Measurements from ENCODE around the gene POU2AF2. TPM values are rescaled to one million over a fixed set of nuclear protein-coding genes. Genes with fewer than 3 reads are reported as not detected.

The POU2AF2 gene
- total RNA-seq, 4 donors from 2014 or later, result not detected

DNA sequence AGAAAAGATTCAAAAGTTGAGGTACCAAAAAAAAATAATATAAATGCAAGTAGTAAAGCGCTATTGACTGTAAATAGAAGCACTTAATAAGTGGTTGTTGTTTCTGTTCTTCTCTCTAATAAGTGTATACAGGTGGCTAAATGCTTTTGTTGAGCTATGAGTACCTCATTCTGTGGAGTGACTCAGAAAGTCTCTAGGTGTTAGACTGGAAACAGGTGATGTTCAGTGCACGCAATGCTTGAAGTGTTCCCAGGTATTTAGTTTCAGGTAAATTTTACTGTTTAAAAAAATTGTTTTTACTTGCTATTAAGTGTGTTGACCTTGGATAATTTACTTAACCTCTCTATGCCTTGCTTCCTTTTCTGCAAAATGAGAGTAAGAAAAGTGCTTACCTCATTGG, 77.0 kb downstream of the POU2AF2 start:
- 79 to 88% methylated on average over 2 of the region's 2 CpGs for WGBS, 2 donors
- DNase-seq, result no peak

DNA sequence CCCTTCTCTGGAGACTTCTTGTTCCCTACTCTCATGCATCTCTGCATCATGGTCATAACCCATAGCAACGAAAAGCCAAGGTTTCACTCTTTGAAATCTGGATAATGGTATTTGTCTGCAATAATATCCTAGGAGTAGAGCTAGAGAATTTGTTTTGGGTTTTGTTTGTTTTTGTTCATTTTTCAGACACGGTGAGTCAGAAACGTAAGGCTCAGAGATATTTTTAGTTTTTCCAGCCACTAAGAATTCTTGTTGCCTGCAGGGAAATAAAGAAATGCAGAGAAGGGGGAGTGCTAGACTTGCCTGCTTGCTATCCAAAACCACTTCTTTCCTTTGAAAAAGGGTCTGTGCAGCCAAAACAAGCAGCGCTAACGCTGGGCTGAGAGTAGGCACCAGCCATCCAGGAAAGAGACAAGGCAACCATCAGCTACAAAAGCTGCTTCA, 78.8 kb downstream of the POU2AF2 start:
- 24 to 46% methylated on average over 5 of the region's 5 CpGs for WGBS, 2 donors
- Histone ChIP-seq H3K9me3 (no peaks in the 10 kb centered on the region), H3K4me1 (peaks cover 6 to 32% (median 17%) of the 10 kb centered on the region in 3 donors), H3K27me3 (no peaks in the 10 kb centered on the region), H3K27ac (no peak overlapping the region), H3K36me3 (no peaks in the 10 kb centered on the region), H3K4me3 (no peak overlapping the region)
- no peak for DNase-seq
- no peak for TF ChIP-seq POLR2A (IDR thresholded peaks at IDR 0.05)
- TF ChIP-seq, protein P1, sequence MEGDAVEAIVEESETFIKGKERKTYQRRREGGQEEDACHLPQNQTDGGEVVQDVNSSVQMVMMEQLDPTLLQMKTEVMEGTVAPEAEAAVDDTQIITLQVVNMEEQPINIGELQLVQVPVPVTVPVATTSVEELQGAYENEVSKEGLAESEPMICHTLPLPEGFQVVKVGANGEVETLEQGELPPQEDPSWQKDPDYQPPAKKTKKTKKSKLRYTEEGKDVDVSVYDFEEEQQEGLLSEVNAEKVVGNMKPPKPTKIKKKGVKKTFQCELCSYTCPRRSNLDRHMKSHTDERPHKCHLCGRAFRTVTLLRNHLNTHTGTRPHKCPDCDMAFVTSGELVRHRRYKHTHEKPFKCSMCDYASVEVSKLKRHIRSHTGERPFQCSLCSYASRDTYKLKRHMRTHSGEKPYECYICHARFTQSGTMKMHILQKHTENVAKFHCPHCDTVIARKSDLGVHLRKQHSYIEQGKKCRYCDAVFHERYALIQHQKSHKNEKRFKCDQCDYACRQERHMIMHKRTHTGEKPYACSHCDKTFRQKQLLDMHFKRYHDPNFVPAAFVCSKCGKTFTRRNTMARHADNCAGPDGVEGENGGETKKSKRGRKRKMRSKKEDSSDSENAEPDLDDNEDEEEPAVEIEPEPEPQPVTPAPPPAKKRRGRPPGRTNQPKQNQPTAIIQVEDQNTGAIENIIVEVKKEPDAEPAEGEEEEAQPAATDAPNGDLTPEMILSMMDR (IDR thresholded peaks at IDR 0.05), result no peak
- intact Hi-C loops (cut with DNase I), result no loop called here

More for the DNA sequence above, 77.0 kb downstream of the POU2AF2 start:
- no peak for TF ChIP-seq POLR2A (IDR thresholded peaks at IDR 0.05)
- TF ChIP-seq, protein P1 (IDR thresholded peaks at IDR 0.05), result no peak
- no peak overlapping the region for H3K4me3 ChIP-seq
- no peaks in the 10 kb centered on the region for H3K27me3 ChIP-seq
- H3K27ac ChIP-seq, result no peak overlapping the region
- H3K36me3 ChIP-seq, result no peaks in the 10 kb centered on the region
- intact Hi-C loops (cut with DNase I), result no loop called here
- no peaks in the 10 kb centered on the region for H3K9me3 ChIP-seq
- H3K4me1 ChIP-seq, result peaks cover 0 to 15% (median 4%) of the 10 kb centered on the region in 3 donors

DNA sequence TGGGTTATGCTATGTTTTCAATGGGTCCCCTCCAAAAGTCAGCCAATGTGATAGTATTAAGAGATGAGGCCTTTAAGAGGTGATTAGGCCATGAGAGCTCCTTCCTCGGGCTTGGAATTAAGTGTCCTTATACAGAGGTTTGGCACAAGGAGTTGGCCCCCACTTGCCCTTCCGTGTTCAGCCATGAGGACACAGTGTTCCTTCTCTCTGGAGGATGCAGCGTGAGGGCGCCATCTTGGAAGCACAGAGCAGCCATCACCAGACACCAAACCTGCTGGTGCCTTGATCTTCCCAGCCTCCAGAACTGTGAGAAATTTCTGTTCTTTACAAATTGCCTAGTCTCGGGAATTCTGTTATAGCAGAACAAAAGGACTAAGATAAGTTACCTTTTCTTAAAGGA, 79.7 kb downstream of the POU2AF2 start:
- no peak for DNase-seq

DNA sequence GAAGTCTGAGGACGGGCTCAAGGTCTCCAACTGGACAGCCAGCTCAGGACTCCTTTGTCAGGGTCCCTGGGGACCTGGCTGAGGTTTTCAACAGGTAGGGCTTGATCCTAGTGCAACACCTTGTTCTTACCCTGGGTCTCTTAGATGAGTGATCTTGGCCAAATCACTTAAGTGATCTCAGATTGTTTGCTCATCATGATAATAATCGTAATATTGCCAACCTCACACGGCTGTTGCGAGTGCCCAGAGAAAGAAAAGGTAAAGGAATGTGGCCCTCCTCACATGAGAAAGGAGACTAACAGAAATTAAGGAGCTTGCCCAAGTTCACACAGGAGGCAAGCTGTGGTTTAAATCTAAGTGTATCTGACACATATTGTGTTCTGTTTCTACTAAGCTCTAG, 81.3 kb downstream of the POU2AF2 start:
- Histone ChIP-seq H3K36me3 (no peaks in the 10 kb centered on the region), H3K27me3 (no peaks in the 10 kb centered on the region), H3K27ac (no peak overlapping the region), H3K9me3 (no peaks in the 10 kb centered on the region), H3K4me3 (no peak overlapping the region), H3K4me1 (peaks cover 11 to 57% (median 33%) of the 10 kb centered on the region in 3 donors)
- WGBS, 2 donors, result 79 to 94% methylated on average over 4 of the region's 4 CpGs
- intact Hi-C loops (cut with DNase I), result no loop called here
- TF ChIP-seq, protein P1 (IDR thresholded peaks at IDR 0.05), result no peak
- TF ChIP-seq POLR2A (IDR thresholded peaks at IDR 0.05), result no peak
- no peak for DNase-seq

More for the DNA sequence above, 79.7 kb downstream of the POU2AF2 start:
- Histone ChIP-seq H3K27ac (no peak overlapping the region), H3K4me3 (no peak overlapping the region), H3K27me3 (no peaks in the 10 kb centered on the region), H3K9me3 (no peaks in the 10 kb centered on the region), H3K4me1 (peaks cover 11 to 42% (median 22%) of the 10 kb centered on the region in 3 donors), H3K36me3 (no peaks in the 10 kb centered on the region)
- no peak for TF ChIP-seq POLR2A (IDR thresholded peaks at IDR 0.05)
- TF ChIP-seq, protein P1 (IDR thresholded peaks at IDR 0.05), result no peak
- intact Hi-C loops (cut with DNase I), result no loop called here
- WGBS, 2 donors, result 85 to 88% methylated on average over 5 of the region's 5 CpGs

DNA sequence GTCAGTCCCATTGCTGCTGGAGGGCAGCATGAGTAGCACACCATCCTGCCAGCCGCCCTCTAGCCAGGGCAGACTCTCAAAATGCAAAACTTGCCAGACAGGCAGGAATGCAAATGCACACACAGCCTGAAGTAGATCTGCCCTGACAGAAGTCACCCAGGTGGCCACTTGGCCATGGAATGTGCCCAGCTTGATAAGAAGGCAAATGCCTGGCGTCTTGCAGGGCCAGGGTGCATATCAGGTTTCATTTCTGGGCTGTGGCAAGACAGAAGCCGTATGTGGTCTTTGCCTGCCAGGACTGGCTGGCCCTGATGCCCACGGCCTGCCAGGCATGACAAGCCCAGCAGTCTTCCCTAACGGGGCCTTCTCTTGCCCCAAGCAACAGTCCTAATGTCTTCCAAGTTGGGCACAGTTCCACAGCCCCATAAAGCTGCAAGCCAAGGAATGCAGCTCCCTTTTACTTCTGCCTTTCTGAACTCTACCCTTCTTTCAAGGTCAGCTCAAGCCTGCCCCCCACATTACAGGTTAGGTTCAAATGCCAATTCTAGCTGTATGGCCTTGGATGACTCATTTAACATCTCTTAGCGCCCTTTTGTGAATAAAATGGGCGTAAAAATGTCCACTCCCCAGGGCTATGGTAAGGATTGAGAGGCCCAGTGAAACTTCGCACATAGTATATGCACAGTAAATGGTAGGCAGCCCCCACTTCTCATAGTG, 82.5 kb downstream of the POU2AF2 start:
- DNase-seq, result no peak
- 46 to 49% methylated on average over 7 of the region's 8 CpGs for WGBS, 2 donors
- Histone ChIP-seq H3K36me3 (no peaks in the 10 kb centered on the region), H3K27me3 (no peaks in the 10 kb centered on the region), H3K4me3 (no peak overlapping the region), H3K9me3 (no peaks in the 10 kb centered on the region), H3K4me1 (peaks cover 11 to 67% (median 40%) of the 10 kb centered on the region in 3 donors), H3K27ac (peak overlapping the region in 3 of 4 donors; percentile 6 to 12 (median 9))
- TF ChIP-seq, protein P1 (IDR thresholded peaks at IDR 0.05), result no peak
- no peak for TF ChIP-seq POLR2A (IDR thresholded peaks at IDR 0.05)
- intact Hi-C loops (cut with DNase I), result no loop called here

All from esophagus squamous epithelium (tissue), 5 donors.